NB4 (cell line): ENCODE results near the gene FOLR2.
A peak's percentile ranks its signal among the peaks of the same experiment; 100 is the strongest.
"Not testable (repeated sequence)": the region's sequence is repeated elsewhere in the genome, so short reads cannot be mapped to it uniquely, and the experiment has no call there.

ENCODE experiments used
- DNase-seq: peaks from one replicate; pipeline ENCODE4 v3.0.0; 2010; ENCODE audit warnings: low read depth
- H3K4me3 ChIP-seq: one replicate; pipeline ENCODE4 v1.5.1; 2011; ENCODE audit warnings: mild to moderate bottlenecking, low read depth, low read length, moderate library complexity
- MYC ChIP-seq: IDR thresholded peaks from 2 replicates; pipeline ENCODE4 v1.6.1; 2011; ENCODE audit warnings: low read depth, low read length
- POLR2A ChIP-seq: IDR thresholded peaks from 2 replicates; pipeline ENCODE4 v1.6.1; 2011; ENCODE audit warnings: mild to moderate bottlenecking; ENCODE audit not compliant: insufficient read length; ENCODE audit errors: extremely low read depth
- TF ChIP-seq, protein P1 (sequence below): IDR thresholded peaks from one replicate; pipeline ENCODE4 v1.5.1; 2012; ENCODE audit warnings: low read depth, low read length
- TF ChIP-seq, protein P2 (sequence below): IDR thresholded peaks from 2 replicates; pipeline ENCODE4 v1.6.1; 2011; ENCODE audit warnings: low read depth, low read length

The FOLR2 gene

DNA sequence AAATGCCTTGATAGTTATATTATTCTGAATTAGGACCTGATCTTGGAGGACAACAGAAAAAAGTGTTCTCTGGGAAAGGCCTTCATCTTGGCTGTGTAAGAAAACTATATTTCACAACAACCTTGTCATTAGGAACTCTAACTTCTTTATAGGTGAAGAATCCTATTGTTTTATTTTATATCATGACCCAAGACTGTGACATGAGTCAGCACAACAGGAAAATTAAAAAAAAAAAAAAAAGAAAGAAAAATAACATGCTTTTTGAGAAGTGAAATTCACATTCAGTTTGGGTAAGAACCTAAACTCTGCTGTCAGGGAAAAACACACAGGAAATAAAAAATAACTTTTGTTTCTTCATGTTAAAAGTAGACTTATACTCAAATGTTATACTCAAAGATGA is 11.7 kb upstream of the FOLR2 start:
- H3K4me3 ChIP-seq, result no peak overlapping the region
- TF ChIP-seq, protein P1, sequence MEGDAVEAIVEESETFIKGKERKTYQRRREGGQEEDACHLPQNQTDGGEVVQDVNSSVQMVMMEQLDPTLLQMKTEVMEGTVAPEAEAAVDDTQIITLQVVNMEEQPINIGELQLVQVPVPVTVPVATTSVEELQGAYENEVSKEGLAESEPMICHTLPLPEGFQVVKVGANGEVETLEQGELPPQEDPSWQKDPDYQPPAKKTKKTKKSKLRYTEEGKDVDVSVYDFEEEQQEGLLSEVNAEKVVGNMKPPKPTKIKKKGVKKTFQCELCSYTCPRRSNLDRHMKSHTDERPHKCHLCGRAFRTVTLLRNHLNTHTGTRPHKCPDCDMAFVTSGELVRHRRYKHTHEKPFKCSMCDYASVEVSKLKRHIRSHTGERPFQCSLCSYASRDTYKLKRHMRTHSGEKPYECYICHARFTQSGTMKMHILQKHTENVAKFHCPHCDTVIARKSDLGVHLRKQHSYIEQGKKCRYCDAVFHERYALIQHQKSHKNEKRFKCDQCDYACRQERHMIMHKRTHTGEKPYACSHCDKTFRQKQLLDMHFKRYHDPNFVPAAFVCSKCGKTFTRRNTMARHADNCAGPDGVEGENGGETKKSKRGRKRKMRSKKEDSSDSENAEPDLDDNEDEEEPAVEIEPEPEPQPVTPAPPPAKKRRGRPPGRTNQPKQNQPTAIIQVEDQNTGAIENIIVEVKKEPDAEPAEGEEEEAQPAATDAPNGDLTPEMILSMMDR, result no peak
- no peak for TF ChIP-seq POLR2A
- TF ChIP-seq, protein P2, sequence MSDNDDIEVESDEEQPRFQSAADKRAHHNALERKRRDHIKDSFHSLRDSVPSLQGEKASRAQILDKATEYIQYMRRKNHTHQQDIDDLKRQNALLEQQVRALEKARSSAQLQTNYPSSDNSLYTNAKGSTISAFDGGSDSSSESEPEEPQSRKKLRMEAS, result no peak
- TF ChIP-seq MYC, result no peak

DNA sequence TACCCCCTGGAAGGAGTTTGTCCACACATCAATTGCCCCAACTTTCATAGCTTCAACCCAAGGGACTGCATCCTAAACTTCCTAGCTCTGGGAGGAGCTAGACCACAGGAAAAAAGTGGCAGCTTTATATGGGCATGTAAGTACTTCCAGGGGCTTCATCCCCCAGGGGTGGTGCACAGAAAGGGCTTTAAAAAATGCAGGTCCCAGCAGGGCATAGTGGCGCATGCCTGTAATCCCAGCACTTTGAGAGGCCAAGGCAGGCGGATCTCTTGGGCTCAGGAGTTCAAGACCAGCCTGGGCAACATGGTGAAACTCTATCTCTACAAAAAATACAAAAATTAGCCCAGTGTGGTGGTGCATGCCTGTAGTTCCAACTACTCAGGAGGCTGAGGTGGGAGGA is 9.8 kb upstream of the FOLR2 start:
- not testable (repeated sequence) for H3K4me3 ChIP-seq, DNase-seq

More for the DNA sequence above, 11.7 kb upstream of the FOLR2 start:
- DNase-seq, result no peak

DNA sequence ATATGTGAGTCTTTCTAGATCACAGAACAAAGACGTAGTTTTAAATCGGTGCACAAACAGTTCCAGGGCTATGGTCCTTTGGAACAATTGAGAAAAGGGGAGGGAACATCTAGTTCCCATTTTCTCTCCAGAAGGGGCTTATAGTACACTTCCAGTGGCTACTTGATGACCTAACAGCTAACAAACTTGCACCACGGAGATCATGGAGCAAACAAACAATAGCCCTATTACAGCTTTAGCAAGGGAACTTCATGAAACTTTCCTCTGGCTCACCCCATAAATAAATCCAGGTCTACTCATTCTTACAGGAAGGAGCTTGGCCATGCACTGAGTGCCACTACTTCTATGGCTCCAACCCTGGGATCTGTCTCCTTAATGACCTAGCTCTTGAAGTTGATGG is 8.3 kb upstream of the FOLR2 start:
- TF ChIP-seq, protein P1, result no peak
- TF ChIP-seq POLR2A (no peak), MYC (no peak)
- TF ChIP-seq, protein P2, result no peak
- no peak for DNase-seq
- H3K4me3 ChIP-seq, result no peak overlapping the region

DNA sequence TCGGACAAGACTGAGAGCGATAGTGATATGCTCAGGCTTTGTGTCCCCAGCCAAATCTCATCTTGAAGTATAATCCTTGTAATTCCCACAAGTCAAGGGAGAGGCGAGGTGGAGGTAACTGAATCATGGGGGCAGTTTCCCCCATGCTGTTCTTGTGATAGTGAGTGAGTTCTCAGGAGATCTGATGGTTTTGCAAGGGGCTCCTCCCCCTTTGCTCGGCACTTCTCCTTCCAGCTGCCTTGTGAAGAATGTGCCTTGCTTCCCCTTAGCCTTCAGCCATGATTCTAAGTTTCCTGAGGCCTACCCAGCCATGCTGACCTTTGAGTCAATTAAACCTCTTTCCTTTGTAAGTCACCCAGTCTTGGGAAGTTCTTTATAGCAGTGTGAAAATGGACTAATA is 7.5 kb upstream of the FOLR2 start:
- TF ChIP-seq POLR2A, result no peak
- TF ChIP-seq MYC, result no peak
- TF ChIP-seq, protein P1, result no peak
- TF ChIP-seq, protein P2, result no peak
- DNase-seq, result peak; percentile 61

DNA sequence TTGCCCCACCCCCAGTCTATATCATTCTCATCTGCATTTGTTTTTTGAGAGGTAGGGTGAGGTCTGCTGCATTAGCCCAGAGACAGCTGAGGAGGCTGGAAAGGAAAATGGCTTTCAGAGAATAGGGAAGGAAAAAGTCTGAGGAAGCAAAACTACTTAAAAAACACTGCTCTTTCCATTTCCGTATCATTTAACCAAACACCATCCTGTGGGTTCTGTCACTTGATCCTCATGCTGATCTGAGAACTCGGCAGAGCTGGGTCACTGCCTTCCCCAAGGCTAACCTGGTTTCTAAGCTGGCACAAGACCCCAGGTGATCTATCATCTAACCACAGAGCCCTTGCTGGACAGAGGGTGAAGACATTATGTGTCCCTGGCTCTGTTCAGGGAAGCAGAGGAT is 1.2 kb downstream of the FOLR2 start:
- DNase-seq, result no peak
- H3K4me3 ChIP-seq, result no peak overlapping the region
- TF ChIP-seq, protein P2, result no peak
- no peak for TF ChIP-seq POLR2A
- TF ChIP-seq, protein P1, result no peak
- TF ChIP-seq MYC, result no peak

More for the DNA sequence above, 7.5 kb upstream of the FOLR2 start:
- no peak overlapping the region for H3K4me3 ChIP-seq

DNA sequence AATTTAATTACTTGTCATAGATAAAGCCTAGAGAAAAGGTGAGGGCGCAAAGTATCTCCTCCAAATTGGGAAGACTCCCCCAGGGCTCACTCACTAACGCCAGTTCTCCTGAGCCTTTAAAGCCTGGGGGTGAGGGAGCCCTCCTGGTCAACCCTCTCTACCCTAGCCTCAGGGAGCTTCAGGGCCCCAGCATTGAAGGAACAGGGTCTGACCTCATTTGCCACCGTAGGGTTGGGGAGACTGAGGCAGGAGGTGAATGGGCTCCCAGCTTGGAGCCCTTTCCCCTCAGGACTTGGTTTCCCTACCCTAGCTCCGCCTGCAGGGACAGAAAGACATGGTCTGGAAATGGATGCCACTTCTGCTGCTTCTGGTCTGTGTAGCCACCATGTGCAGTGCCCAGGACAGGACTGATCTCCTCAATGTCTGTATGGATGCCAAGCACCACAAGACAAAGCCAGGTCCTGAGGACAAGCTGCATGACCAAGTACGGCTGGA is 1.7 kb downstream of the FOLR2 start:
- no peak overlapping the region for H3K4me3 ChIP-seq
- DNase-seq, result no peak
- TF ChIP-seq, protein P2, result no peak
- TF ChIP-seq MYC, result no peak
- no peak for TF ChIP-seq POLR2A
- TF ChIP-seq, protein P1, result no peak
